Suprapubic skin (tissue), 4 donors: ENCODE data around the gene UBTFL1.

Experiments
- CTCF ChIP-seq, 2 donors: fragments of 200-600 bp in 1 of 2; fragments of 450-650 bp in 1 of 2; sonication (generic) in 1 of 2; IDR thresholded peaks; one replicate each; pipeline ENCODE4 v1.5.1; 2016 to 2019; ENCODE audit warnings: antibody characterized with exemption in 2 of 2, mild to moderate bottlenecking in 1 of 2, moderate library complexity in 1 of 2
- EP300 ChIP-seq: sonication (generic); formaldehyde crosslinking; IDR thresholded peaks from one replicate; pipeline ENCODE4 v1.6.1; 2017; ENCODE audit warnings: antibody characterized with exemption
- POLR2A ChIP-seq, 2 donors: fragments of 450-650 bp; IDR thresholded peaks; one replicate each; pipeline ENCODE4 v1.6.1; 2017; ENCODE audit warnings: antibody characterized with exemption in 2 of 2, mild to moderate bottlenecking in 2 of 2, moderate library complexity in 2 of 2
- POLR2AphosphoS5 ChIP-seq, 3 donors: sonication (generic); formaldehyde crosslinking; IDR thresholded peaks; one replicate each; pipeline ENCODE4 v1.6.1; 2017; ENCODE audit warnings: antibody characterized with exemption in 3 of 3

GRCh38 chr11:90124946-90125345, 39.2 kb downstream of the UBTFL1 start:
- TF ChIP-seq POLR2A (IDR thresholded peaks at IDR 0.05): no peak
- TF ChIP-seq CTCF (IDR thresholded peaks at IDR 0.05): no peak
- TF ChIP-seq POLR2AphosphoS5 (IDR thresholded peaks at IDR 0.05): no peak
- TF ChIP-seq EP300: no peak
